Measurements from ENCODE around the gene GALNT14. TPM values are rescaled to one million over a fixed set of nuclear protein-coding genes. Genes with fewer than 3 reads are reported as not detected.

Gene GALNT14
- total RNA-seq, 1 experiment from 2014 or later = 2.7 TPM

DNA sequence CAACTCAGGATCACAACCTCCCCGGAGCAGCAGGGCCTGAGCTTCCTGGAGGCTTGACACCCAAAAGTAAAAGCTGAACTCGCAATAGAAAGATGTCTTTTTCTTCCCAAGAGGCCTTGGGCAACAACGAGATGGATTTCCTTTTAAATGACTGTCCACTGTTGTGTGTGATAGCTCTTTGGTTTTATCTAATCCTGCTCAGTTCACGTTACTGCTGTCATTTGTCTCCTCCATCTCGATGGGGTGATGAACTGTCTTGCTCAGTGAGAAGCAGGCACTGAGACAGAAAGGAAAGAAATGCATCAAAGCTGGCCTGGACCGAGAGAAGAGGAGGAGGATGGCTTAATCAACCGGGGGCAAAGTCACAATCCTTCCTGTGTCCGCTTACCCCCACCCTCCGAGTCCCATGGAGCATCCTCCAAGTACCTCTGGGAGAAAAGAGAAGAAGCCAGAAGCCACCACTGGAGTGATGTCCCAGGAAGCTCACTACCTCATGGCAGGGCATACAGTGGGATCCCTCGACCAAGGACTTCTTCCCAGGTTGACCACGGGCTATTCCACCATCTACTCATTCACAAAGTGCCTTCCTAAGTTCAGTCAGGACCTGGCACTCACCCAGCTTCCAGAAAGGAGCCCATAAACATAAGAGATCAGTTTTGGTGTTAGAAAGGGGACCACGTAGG, 68.5 kb downstream of the GALNT14 start:
- no peak overlapping the region for H2AFZ ChIP-seq (ENCODE audit: low read length)
- H3K27ac ChIP-seq (ENCODE audit: insufficient read length, low read depth, low read length) = no peak overlapping the region
- no peak overlapping the region for H2BK20ac ChIP-seq (ENCODE audit: low read depth, low read length, poor library complexity, severe bottlenecking)
- H3K79me1 ChIP-seq (ENCODE audit: insufficient read depth, low read depth, low read length, poor library complexity, severe bottlenecking) = no peaks in the 10 kb centered on the region
- H2AK5ac ChIP-seq (ENCODE audit: insufficient read length, low read length) = no peak overlapping the region
- H3K14ac ChIP-seq (ENCODE audit: insufficient read depth, low read length) = no peak overlapping the region
- H3K23ac ChIP-seq (ENCODE audit: insufficient read length, low read depth, low read length) = no peak overlapping the region
- TF ChIP-seq, protein P1, sequence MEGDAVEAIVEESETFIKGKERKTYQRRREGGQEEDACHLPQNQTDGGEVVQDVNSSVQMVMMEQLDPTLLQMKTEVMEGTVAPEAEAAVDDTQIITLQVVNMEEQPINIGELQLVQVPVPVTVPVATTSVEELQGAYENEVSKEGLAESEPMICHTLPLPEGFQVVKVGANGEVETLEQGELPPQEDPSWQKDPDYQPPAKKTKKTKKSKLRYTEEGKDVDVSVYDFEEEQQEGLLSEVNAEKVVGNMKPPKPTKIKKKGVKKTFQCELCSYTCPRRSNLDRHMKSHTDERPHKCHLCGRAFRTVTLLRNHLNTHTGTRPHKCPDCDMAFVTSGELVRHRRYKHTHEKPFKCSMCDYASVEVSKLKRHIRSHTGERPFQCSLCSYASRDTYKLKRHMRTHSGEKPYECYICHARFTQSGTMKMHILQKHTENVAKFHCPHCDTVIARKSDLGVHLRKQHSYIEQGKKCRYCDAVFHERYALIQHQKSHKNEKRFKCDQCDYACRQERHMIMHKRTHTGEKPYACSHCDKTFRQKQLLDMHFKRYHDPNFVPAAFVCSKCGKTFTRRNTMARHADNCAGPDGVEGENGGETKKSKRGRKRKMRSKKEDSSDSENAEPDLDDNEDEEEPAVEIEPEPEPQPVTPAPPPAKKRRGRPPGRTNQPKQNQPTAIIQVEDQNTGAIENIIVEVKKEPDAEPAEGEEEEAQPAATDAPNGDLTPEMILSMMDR (conservative IDR thresholded peaks at IDR 0.05) = no peak
- no peak overlapping the region for H4K5ac ChIP-seq (ENCODE audit: insufficient read length, low read depth, low read length)
- H2BK15ac ChIP-seq (ENCODE audit: low read depth, low read length) = no peak overlapping the region
- H3K79me2 ChIP-seq (ENCODE audit: insufficient read depth, low read length) = no peaks in the 10 kb centered on the region
- Mint-ChIP-seq H3K27me3 (ENCODE audit: low read depth) (no peaks in the 10 kb centered on the region; the same call in 1 of the 2 replicates), H3K36me3 (ENCODE audit: insufficient read depth in 1 of 3, low read depth in 3 of 3) (no peaks in the 10 kb centered on the region; a peak in 1 of 7 replicates), H3K9me3 (no peaks in the 10 kb centered on the region), H3K27ac (no peak overlapping the region; a peak in 1 of 7 replicates), H3K4me3 (no peak overlapping the region), H3K4me1 (peaks cover 9 to 20% of the 10 kb centered on the region in 2 experiments)
- H3K9me3 ChIP-seq (ENCODE audit: control insufficient read depth, low read depth, low read length) = no peaks in the 10 kb centered on the region
- no peaks in the 10 kb centered on the region for H4K20me1 ChIP-seq (ENCODE audit: control insufficient read depth, insufficient read depth, insufficient read length)
- H4K91ac ChIP-seq (ENCODE audit: insufficient read length, low read depth, low read length) = no peak overlapping the region
- DNase-seq = no peak
- H2BK120ac ChIP-seq (ENCODE audit: low read depth, low read length, poor library complexity, severe bottlenecking) = no peak overlapping the region
- H3K56ac ChIP-seq (ENCODE audit: insufficient read length, low read depth, low read length) = no peak overlapping the region
- no peak overlapping the region for H3K4me2 ChIP-seq (ENCODE audit: insufficient read depth, insufficient read length, low read length)
- H2BK12ac ChIP-seq (ENCODE audit: insufficient read length, low read depth, low read length) = no peak overlapping the region
- H3K23me2 ChIP-seq (ENCODE audit: insufficient read length, low read depth, low read length, poor library complexity, severe bottlenecking) = no peaks in the 10 kb centered on the region
- no peak overlapping the region for H3K9ac ChIP-seq (ENCODE audit: extremely low read depth, insufficient read length, low read length)
- no peak overlapping the region for H2BK5ac ChIP-seq (ENCODE audit: insufficient read length, low read length)
- no peak overlapping the region for H3T11ph ChIP-seq (ENCODE audit: low read length)
- H3K4me1 ChIP-seq (ENCODE audit: insufficient read depth, low read length) = peaks cover 2% of the 10 kb centered on the region; the same call in 1 of the 2 replicates
- no peaks in the 10 kb centered on the region for H3K27me3 ChIP-seq (ENCODE audit: insufficient read depth, low read length)
- WGBS (ENCODE audit: extremely low coverage, insufficient read length, low lambda C conversion rate) = no CpG with 5 or more reads among the region's 12 CpGs
- no peak overlapping the region for H4K8ac ChIP-seq (replicated peaks; ENCODE audit: insufficient read length, low read depth, low read length)
- H3K18ac ChIP-seq (ENCODE audit: insufficient read length, low read depth, low read length) = no peak overlapping the region
- H3K4ac ChIP-seq (ENCODE audit: low read depth, low read length) = no peak overlapping the region

Data from H9 (cell line).